Lower lobe of right lung (tissue), 2 donors: ENCODE measurements around the gene NTSR1. TPM values are rescaled to one million over a fixed set of nuclear protein-coding genes. Genes with fewer than 3 reads are reported as not detected.

Source experiments
- ATAC-seq, 2 donors: fragments of 200-7000 bp; cut with Tn5 transposase; one replicate each; pipeline ENCODE4 v1.9.1; 2020 to 2022; ENCODE audit warnings: mild to moderate bottlenecking in 2 of 2, moderate library complexity in 2 of 2
- DNase-seq: peaks from one replicate; pipeline ENCODE4 v3.0.0-alpha.2; 2020
- H3K27ac ChIP-seq: fragments of 200-600 bp; one replicate; pipeline ENCODE4 v1.8.0; 2022
- H3K27me3 ChIP-seq: fragments of 200-600 bp; one replicate; pipeline ENCODE4 v1.8.0; 2022; ENCODE audit warnings: low read depth
- H3K36me3 ChIP-seq: fragments of 200-600 bp; one replicate; pipeline ENCODE4 v1.8.0; 2022; ENCODE audit warnings: mild to moderate bottlenecking
- H3K4me1 ChIP-seq: fragments of 200-600 bp; one replicate; pipeline ENCODE4 v1.8.0; 2022
- H3K4me3 ChIP-seq: fragments of 200-600 bp; one replicate; pipeline ENCODE4 v1.8.0; 2022; ENCODE audit warnings: mild to moderate bottlenecking
- H3K9me3 ChIP-seq: fragments of 200-600 bp; one replicate; pipeline ENCODE4 v1.8.0; 2022
- CTCF ChIP-seq: fragments of 200-600 bp; IDR thresholded peaks from one replicate; pipeline ENCODE4 v1.8.0; 2022; ENCODE audit warnings: antibody characterized with exemption, mild to moderate bottlenecking
- intact Hi-C: fragments of 100-400 bp; cut with DNase I; formaldehyde crosslinking; loops from one replicate; pipeline ENCODE4 v1.11.0; 2022
- total RNA-seq: library from RNA; stranded (reverse); fragmentation: NEBNext Ultra II Directional; extraction: Animal tissue kit (Norgen Biotek cat#: 25700); gene quantifications from one replicate; pipeline ENCODE4 v1.2.1, GENCODE V29; 2021
- donor health status: DM: no; HTN: yes; CAD: no; lungs with severe emphysema.

The NTSR1 gene
- total RNA-seq, 1 donor from 2014 or later, result not detected

DNA sequence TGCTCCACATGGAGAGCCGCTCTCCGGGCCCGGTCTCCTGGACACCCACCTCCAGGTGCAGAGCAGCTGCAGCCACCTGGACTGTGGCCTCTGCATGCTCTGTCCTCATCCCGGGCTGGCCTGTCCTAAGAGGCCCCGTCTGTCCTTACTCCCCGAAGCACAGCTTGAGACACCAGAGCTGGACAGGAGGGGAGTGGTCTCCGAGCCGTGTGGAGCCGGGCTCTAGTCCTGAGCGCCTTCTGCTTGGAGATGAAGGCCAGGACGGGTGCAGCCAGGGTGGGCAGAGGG is 6.7 kb upstream of the NTSR1 start:
- Histone ChIP-seq H3K27me3 (peaks cover 21% of the 10 kb centered on the region), H3K9me3 (no peaks in the 10 kb centered on the region), H3K4me1 (peaks cover 22% of the 10 kb centered on the region), H3K36me3 (no peaks in the 10 kb centered on the region), H3K27ac (no peak overlapping the region), H3K4me3 (no peak overlapping the region)
- TF ChIP-seq CTCF, result no peak
- DNase-seq (no peak), ATAC-seq (no peak)
- intact Hi-C loops, result no loop called here

GRCh38 chr20:62702895-62703852 is 5.5 kb upstream of the NTSR1 start:
- H3K4me1 ChIP-seq, result peaks cover 22% of the 10 kb centered on the region
- H3K4me3 ChIP-seq, result no peak overlapping the region
- peak in 1 of 2 donors; percentile 18 for ATAC-seq

DNA sequence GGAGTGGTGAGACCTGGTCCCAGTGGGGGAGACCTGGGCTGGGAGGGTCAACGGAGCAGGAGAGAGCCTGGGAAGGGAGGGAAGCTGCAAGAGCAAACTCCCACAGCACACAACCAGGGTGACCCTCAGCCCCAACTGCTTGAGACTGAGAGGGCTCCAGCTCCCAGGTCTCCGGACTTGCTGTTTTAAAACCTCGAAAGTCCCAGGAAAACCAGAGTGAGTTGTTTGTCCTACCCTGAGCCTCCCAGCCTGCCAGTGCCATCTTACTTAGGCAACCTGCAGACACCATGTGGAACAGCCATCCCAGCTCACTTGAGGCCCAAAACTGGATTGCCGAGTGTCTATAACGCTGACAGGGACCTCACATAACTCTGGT is 4.8 kb upstream of the NTSR1 start:
- DNase-seq, result no peak
- Histone ChIP-seq H3K9me3 (no peaks in the 10 kb centered on the region), H3K4me1 (peaks cover 22% of the 10 kb centered on the region), H3K27me3 (peaks cover 40% of the 10 kb centered on the region), H3K4me3 (no peak overlapping the region), H3K27ac (peak overlapping the region; percentile 18), H3K36me3 (no peaks in the 10 kb centered on the region)
- intact Hi-C loops, result no loop called here
- TF ChIP-seq CTCF, result no peak
- ATAC-seq, result no peak

More at GRCh38 chr20:62702895-62703852, 5.5 kb upstream of the NTSR1 start:
- intact Hi-C loops, result no loop called here
- Histone ChIP-seq H3K36me3 (no peaks in the 10 kb centered on the region), H3K27ac (peak overlapping the region; percentile 18), H3K27me3 (peaks cover 34% of the 10 kb centered on the region), H3K9me3 (no peaks in the 10 kb centered on the region)
- no peak for TF ChIP-seq CTCF
- DNase-seq, result no peak

DNA sequence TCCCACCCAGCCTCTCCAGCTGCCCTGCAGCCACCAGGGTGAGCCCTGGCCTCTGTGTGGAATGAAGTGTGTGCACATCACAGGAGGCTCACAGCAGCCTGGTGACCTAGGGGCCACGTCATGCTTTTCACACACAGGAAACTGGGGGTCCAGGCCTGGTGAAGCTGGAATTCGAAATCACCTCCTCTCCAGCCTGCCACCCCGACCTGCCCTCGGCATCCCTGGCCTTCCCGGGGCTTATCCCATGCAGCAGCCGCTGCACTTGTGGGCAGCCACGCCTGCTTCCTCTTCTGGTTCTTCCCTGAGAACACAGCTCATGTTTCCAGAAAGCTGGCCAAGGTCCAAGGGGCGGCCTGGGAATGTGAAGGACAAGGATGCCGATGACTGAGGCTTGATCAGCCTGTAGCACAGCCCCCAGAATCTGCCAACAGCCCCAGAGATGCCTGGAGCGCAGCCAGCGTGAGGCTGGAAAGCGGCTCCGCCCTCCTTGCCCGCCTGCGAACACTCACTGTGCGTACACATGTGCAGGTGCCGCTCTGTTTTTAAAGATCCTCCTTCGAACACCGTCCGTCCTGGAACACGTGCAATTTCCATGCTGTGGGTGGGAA is 4.2 kb upstream of the NTSR1 start:
- TF ChIP-seq CTCF, result no peak
- Histone ChIP-seq H3K4me1 (peaks cover 22% of the 10 kb centered on the region), H3K27me3 (peaks cover 46% of the 10 kb centered on the region), H3K9me3 (no peaks in the 10 kb centered on the region), H3K36me3 (no peaks in the 10 kb centered on the region), H3K27ac (peak overlapping the region; percentile 18), H3K4me3 (no peak overlapping the region)
- peak; percentile 80 for DNase-seq
- intact Hi-C loops, result no loop called here
- ATAC-seq, result peak; percentile 45 to 54

- no peaks in the 10 kb centered on the region for H3K9me3 ChIP-seq
- no peak for DNase-seq
- H3K4me3 ChIP-seq, result no peak overlapping the region
- no peak overlapping the region for H3K27ac ChIP-seq
- no peaks in the 10 kb centered on the region for H3K36me3 ChIP-seq
- TF ChIP-seq CTCF, result no peak
- intact Hi-C loops, result no loop called here
- H3K27me3 ChIP-seq, result peaks cover 58% of the 10 kb centered on the region
- H3K4me1 ChIP-seq, result peaks cover 22% of the 10 kb centered on the region
- ATAC-seq, result no peak
Measured at GRCh38 chr20:62705627-62706026, 3.0 kb upstream of the NTSR1 start.
